Activated effector memory CD4-positive, alpha-beta T cell treated with Interleukin-2 at 50 U/mL for 16 hours (primary cell): ENCODE data around the gene RNF213.

Source experiments
- DNase-seq: peaks from one replicate; pipeline ENCODE4 v3.0.0-alpha.2; 2020

Gene RNF213

GRCh38 chr17:80424878-80425765 lies 164.5 kb downstream of the RNF213 start:
- DNase-seq: no peak

DNA sequence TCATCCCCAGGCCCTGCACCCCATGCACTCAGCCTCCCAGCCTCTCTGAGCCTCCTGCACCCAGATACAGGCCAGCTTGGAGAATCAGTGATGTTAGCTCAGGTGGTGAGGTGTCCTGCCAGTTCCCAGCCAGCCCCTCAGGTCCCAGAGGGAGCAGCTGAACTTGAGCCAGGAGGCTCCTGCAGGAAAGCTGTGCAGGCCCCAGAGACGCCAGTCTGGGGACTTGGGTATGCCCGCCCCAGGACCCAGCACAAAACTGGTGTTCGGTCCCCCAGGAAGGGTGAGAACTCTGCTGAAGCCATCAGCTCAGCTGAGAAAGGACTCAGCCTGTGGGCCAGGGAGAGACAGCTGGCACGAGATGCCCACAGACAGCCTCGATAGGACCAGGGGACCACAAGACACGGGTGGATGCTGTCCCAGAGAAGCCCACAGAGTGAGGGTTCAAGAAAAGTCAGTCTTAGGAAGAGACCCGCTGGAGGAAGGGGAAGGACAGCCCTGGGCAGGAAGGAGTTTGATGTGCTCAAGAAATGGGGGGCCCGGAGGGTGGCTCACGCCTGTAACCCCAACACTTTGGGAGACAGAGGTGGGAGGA lies 165.3 kb downstream of the RNF213 start:
- no peak for DNase-seq

DNA sequence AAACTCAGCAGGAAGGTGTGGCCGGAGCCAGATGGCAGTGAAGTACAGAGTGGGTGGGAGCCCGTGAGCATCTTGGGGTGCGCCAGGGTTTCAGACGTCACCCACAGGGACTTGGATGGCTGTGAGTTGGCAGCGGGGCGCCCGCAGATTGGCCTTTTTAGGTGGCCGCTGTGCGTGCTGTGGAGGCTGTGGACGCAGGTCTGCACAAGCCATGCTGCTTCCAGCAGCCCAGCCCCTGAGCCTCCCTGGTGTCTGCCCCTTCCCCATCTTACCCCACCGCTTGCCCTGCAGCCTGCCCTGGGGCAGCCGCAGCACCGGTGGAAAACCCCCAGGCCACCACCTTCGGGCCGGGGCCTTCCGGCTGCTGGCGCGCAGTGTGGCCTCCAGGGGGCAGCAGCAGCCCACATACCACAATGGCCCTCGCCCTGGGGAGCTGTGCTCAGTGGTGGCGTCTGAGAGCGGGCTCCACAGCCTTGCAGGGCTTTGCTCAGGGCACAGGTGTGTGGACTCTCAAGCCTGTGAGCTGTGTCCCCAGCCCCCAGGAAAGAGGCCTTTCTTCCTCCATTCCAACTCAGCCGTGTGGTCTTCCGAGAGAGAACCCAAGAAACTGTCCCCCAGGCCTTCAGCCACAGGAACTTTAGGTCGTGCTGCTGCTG lies 166.1 kb downstream of the RNF213 start:
- peak; percentile 77 for DNase-seq

DNA sequence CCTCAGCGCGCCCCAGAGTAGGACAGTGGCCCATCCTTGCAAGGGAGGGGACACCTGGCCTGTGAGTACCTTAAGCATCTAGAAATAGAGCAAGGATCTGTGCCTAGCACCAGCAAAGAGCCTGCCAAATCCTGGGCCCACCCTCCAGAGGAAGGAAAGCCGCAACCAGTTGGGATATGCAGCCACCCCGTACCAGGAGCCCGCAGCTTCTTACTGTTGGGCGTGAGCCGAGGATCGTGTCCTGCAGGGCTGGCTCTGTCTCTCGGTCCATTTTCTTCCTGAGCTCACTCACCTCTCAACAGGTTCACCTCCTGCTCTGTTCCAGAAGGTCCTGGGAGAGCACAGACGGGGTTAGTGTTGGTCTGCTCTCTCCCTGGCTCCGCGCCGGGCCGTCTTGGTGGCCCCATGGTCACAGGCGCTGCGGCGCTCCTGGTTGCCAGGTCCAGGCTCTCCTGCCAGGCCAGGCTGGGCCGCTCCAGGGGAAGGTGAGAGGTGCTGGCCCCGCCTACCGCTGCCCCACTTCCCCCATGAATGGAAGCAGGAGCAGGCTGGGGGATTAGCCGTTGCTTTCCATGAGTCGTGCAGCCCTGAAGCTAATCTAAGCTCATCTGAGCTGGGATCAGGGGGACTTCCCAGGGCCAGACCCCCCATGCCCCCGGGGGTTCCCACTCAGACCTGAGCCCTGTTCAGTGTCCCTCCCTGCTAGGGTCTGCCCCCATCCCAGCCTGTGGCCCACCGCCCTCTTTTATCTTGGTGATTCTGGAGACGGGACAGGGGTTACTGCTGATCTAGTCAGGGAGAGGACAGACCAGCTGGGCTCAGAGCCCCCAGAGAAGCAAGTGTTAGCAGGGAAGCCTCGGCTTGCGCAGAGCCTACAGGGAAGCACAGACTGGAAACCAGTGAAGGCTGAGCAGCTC lies 167.0 kb downstream of the RNF213 start:
- no peak for DNase-seq

DNA sequence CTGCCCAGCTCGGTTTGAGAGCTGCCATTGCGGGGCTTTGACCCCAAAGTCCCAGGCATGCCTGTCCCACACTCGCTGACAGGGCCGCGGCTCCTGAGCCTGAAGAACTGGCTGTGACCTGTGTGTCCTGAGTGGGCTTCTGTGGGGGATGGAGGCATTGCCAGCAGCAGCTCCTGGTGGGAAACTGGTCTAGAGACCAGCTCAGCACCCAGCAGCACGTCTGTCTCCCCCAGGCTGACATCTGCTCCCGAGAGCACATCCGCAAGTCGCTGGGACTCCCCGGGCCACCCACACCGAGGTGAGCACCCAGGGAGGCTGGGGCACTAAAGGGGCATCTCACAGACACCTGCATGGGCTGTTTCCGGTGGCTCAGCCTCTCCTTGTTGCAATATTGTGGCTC lies 167.7 kb downstream of the RNF213 start:
- no peak for DNase-seq

- no peak for DNase-seq
Observed at GRCh38 chr17:80428796-80429195, 168.1 kb downstream of the RNF213 start.

GRCh38 chr17:80429356-80430275 lies 169.0 kb downstream of the RNF213 start:
- DNase-seq: no peak

- DNase-seq: no peak
Observed at GRCh38 chr17:80430446-80431245, 170.0 kb downstream of the RNF213 start.

DNA sequence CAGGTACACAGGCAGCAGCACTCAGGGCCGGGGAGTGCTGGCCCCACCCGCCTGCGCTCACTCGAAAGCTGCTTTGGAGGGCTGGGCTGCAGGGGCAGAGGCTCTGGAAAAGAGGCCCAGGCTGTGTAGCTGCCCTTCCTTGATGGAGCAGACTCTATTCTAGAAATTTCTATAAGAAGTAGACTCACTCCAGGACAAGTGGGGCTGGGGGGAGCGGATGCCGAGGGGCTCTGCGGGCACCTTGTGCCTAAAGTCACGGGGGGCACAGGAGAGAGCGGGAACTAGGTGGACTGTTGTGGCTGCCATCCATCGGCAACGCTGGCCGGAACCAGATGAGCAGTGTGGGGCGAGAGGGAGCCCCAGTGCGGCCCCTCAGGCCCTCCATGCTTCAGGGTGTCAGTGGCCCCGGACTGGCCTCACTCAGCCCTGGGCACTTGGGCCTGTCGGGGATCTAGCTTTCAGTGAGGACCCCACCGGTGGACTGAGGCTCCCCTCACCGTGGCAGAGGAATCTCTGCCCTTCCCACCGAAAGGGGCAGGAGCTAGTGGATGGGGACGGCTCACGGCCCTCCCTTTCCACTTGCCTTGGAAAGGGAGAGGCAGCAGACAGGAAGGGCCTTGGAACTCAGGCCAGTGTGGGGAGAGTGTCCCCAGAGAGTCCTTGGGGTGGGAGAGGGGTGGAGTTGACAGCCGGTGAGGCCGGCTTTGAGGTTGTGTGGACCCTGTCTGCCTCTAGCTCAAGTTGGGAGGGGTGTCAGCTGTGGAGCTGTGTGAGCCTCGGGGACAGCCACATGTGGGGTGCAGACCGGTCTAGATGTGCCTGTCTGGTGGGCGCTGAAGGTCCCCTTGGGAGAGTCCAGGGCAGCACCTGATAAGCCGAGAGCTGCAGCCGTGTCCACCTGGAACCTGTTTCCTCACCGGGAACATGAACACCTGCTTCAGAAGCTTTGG lies 170.9 kb downstream of the RNF213 start:
- DNase-seq: no peak

DNA sequence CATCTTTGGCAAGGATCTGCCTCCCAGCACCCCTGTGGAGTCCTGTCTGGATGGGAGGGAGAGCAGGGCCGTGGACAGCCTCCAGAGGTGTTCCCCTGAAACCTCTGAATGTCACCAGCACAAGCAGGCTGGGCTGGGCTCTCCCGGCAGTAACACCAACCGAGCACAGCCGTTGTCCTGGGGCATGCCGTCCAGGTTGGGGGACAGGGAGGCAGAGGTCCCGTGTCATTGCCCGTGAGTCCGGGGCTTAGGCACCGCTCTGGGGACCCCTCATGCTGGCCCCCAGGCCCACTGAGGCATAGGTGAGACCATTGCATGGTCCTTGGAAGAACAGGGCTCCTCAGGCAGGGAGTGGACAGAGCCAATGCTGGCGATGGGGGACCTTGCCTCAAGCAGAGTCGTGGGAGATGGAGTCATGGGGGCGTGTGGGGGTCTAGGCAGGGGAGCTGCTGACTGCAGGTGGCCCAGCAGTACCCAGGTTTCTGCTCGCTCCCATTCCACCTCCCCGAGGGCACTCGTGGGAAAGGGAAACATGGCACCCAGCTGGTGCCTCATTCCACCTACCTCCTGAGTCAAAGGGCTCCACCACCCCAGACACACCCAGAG lies 171.8 kb downstream of the RNF213 start:
- DNase-seq: no peak

DNA sequence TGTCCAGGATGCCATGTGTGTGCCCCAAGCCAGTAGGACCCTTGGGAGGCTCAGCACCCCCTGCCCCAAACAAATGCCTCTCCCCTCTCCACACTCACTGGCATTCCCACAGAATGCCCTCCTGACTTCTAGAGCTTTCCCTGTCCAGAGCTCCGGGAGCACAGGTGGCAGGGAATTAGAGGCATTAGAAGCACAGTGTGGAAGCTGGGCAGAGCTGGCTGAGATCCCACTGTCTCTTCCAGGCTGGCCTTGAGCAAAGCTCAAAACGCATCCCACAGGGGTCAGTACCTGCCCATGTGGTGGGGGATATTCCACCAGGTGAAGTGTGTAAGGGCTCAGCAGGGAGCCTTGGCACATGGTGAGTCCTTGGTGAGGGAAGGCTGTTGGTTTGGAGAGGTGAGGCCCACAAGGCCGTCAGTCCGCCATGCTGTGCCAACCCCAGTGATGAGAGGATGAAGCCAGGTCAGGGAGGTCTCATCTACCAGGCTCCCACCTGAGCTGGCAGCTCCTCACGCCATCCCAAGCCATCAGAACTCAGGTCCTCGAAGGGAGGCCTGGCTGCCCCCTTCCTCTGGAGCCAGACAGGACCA lies 172.4 kb downstream of the RNF213 start:
- no peak for DNase-seq

- no peak for DNase-seq
Observed at GRCh38 chr17:80433916-80434666, 173.4 kb downstream of the RNF213 start.

- no peak for DNase-seq
Observed at GRCh38 chr17:80437532-80437931, 176.9 kb downstream of the RNF213 start.

DNA sequence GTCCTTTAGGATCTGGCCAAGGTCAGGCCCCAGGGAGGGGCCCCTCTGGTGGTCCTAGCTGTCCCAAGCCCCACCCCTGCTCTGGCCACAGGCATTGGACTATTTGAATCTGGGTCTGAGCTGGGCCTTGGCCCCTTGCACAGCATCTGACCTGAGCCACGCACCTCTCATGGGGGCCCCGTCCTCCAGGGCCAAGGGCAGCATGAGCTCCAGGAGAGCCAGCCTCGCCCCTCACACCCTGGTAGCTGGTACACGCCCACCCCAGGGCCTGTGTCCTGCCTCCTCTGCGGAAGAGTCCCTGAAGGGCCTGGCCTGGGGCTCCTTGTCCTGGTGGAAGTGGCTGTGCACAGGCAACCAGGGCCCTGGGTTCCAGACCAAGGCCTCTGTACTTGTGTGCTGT lies 178.2 kb downstream of the RNF213 start:
- DNase-seq: no peak

GRCh38 chr17:80439499-80439898 lies 178.8 kb downstream of the RNF213 start:
- no peak for DNase-seq

- peak; percentile 21 for DNase-seq
Observed at GRCh38 chr17:80441133-80441578, 180.5 kb downstream of the RNF213 start.

DNA sequence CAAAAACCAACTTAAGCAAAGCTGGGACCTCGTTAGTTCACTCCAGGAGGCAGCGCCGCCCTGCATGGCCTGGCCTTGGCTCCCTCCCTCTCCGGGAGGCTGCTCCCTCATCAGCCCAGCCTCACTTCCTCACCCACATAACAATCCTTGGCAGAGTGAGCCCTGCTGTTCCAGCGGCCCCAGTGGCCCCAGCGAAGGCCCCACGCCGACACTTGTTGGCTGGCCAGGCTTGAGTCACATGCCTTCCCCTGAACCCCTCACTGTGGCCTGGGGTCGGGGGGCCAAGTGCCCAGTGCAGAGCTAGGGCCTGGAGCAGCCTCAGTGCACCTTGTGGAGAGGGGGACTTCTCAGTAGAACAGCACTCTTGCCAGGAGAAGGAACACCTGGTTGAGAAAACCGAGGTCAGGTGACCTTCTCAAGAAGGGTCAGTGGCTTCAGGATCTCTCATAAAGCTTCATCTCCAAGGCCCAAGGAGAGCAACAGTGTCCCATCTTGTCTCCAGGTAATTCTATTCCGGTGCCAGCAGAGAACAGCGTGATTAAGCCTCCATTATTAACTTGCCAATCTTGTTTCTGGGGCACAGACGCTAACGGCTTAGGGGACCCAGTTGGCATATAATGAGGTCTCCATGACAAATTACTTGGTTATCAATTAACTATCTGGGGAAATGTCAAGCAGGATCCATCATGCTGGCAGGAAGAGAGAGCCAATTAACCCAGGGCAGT lies 181.1 kb downstream of the RNF213 start:
- DNase-seq: no peak
